Cardiac muscle cell (in vitro differentiated cells and primary cell): Measurements from ENCODE around the gene NATD1. TPM values are rescaled to one million over a fixed set of nuclear protein-coding genes. Genes with fewer than 3 reads are reported as not detected.
"Not testable (repeated sequence)": the region's sequence is repeated elsewhere in the genome, so short reads cannot be mapped to it uniquely, and the experiment has no call there.

Experiments used
- DNase-seq, 2 donors: peaks; one replicate each; pipeline versions ENCODE4 v3.0.0 to v3.0.0-alpha.2; 2010 to 2017; ENCODE audit warnings: low read depth in 1 of 2, low spot score in 1 of 2
- H3K27ac ChIP-seq: fragments of 200-600 bp; sonication (generic); 2 replicates; pipeline ENCODE4 v1.5.1; 2016
- H3K27me3 ChIP-seq: fragments of 200-600 bp; sonication (generic); 2 replicates; pipeline ENCODE4 v1.6.0; 2016; ENCODE audit warnings: control low read depth
- H3K36me3 ChIP-seq: fragments of 200-600 bp; sonication (generic); 2 replicates; pipeline ENCODE4 v1.5.1; 2016; ENCODE audit warnings: control low read depth
- H3K4me1 ChIP-seq: fragments of 200-600 bp; sonication (generic); 2 replicates; pipeline ENCODE4 v1.8.1; 2017; ENCODE audit warnings: low read depth, mild to moderate bottlenecking, mixed run types
- H3K4me3 ChIP-seq: fragments of 200-600 bp; sonication (generic); 2 replicates; pipeline ENCODE4 v1.5.1; 2016; ENCODE audit warnings: mild to moderate bottlenecking
- H3K9me3 ChIP-seq: fragments of 200-600 bp; sonication (generic); 2 replicates; pipeline ENCODE4 v1.5.1; 2017; ENCODE audit warnings: low read depth, mild to moderate bottlenecking, control low read depth
- CTCF ChIP-seq: IDR thresholded peaks from 2 replicates; pipeline ENCODE4 v1.5.1; 2012; ENCODE audit warnings: low read depth, mild to moderate bottlenecking, low read length
- polyA plus RNA-seq: library from polyadenylated mRNA; unstranded; fragments of >200 nt; fragmentation: Nextera tagmentation; extraction: Ambion mirVana; gene quantifications from 2 replicates; pipeline ENCODE4 v1.2.1, GENCODE V29; 2016
- total RNA-seq: library from RNA; depleted of rRNA; stranded (reverse); fragments of >200 nt; gene quantifications from 2 replicates; pipeline ENCODE4 v1.2.3, GENCODE V29; 2016

NATD1 gene
- total and polyA plus RNA-seq, 2 experiments from 2014 or later, result 12.7 to 28.4 TPM

GRCh38 chr17:21199311-21199710, 53.9 kb downstream of the NATD1 start:
- Histone ChIP-seq H3K4me3 (no peak overlapping the region), H3K9me3 (no peaks in the 10 kb centered on the region), H3K27me3 (no peaks in the 10 kb centered on the region), H3K36me3 (peaks cover 12% of the 10 kb centered on the region), H3K4me1 (peaks cover 7% of the 10 kb centered on the region), H3K27ac (peak overlapping the region; percentile 79)
- TF ChIP-seq CTCF, result no peak
- peak in 1 of 2 donors; percentile 89 for DNase-seq

DNA sequence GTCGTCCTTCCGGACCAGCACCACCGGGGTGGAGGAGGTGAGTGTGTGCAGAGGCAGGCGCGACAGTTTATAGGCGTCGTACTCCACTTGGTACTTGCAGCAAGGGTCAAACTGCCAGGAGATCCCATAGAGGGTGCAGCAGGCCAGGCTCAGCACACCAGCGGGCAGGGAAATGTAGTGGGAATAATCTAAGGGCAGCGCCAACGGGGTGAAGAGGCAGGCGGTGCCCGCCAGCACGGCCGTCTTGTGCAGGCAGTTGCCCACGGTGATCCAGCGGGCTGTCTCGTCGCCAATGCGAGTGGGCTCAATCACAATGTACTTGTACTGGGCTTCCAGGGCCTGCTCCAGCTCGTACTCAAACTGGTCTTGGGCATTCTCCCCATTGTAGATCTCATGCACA, 54.8 kb downstream of the NATD1 start:
- DNase-seq, result no peak
- H3K36me3 ChIP-seq, result peaks cover 12% of the 10 kb centered on the region
- H3K27ac ChIP-seq, result no peak overlapping the region
- no peaks in the 10 kb centered on the region for H3K9me3 ChIP-seq
- TF ChIP-seq CTCF, result no peak
- H3K4me3 ChIP-seq, result no peak overlapping the region
- peaks cover 7% of the 10 kb centered on the region for H3K4me1 ChIP-seq
- H3K27me3 ChIP-seq, result no peaks in the 10 kb centered on the region

DNA sequence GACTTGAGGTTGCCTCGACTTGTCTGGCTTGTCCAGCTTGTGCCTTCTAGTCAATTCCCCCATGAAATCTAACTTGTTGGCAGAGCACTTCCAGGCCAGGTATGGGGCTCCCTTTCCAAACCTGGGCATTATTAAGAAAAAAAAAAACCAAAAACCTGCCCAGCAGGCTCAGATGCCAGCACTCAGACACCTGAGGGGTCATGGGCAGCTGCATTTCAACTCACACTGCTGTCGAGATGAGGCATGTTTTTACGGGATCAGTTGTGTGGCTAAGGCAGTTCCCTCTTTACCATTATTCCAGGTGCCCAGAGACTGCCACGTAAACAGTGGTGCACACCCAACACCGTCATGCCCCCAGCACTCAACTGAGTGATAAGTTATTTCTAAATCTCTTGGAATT, 57.1 kb downstream of the NATD1 start:
- H3K27me3 ChIP-seq, result no peaks in the 10 kb centered on the region
- no peaks in the 10 kb centered on the region for H3K9me3 ChIP-seq
- H3K4me3 ChIP-seq, result no peak overlapping the region
- no peak overlapping the region for H3K27ac ChIP-seq
- H3K36me3 ChIP-seq, result peaks cover 12% of the 10 kb centered on the region
- no peak for TF ChIP-seq CTCF
- DNase-seq, result no peak
- H3K4me1 ChIP-seq, result peaks cover 7% of the 10 kb centered on the region

- Histone ChIP-seq H3K36me3 (peaks cover 12% of the 10 kb centered on the region), H3K27ac (no peak overlapping the region), H3K4me1 (no peaks in the 10 kb centered on the region)
Observed at GRCh38 chr17:21194703-21195102, 58.5 kb downstream of the NATD1 start.

GRCh38 chr17:21194226-21194625, 59.0 kb downstream of the NATD1 start:
- H3K27ac ChIP-seq, result peak overlapping the region; percentile 16
- H3K9me3 ChIP-seq, result no peaks in the 10 kb centered on the region
- no peak for TF ChIP-seq CTCF
- H3K27me3 ChIP-seq, result no peaks in the 10 kb centered on the region
- DNase-seq, result peak in 1 of 2 donors; percentile 17
- no peaks in the 10 kb centered on the region for H3K4me1 ChIP-seq
- H3K4me3 ChIP-seq, result no peak overlapping the region
- H3K36me3 ChIP-seq, result peaks cover 12% of the 10 kb centered on the region

More at GRCh38 chr17:21194703-21195102, 58.5 kb downstream of the NATD1 start:
- Histone ChIP-seq H3K4me3 (no peak overlapping the region), H3K27me3 (no peaks in the 10 kb centered on the region), H3K9me3 (no peaks in the 10 kb centered on the region)
- TF ChIP-seq CTCF, result no peak
- DNase-seq, result peak in 1 of 2 donors; percentile 57

DNA sequence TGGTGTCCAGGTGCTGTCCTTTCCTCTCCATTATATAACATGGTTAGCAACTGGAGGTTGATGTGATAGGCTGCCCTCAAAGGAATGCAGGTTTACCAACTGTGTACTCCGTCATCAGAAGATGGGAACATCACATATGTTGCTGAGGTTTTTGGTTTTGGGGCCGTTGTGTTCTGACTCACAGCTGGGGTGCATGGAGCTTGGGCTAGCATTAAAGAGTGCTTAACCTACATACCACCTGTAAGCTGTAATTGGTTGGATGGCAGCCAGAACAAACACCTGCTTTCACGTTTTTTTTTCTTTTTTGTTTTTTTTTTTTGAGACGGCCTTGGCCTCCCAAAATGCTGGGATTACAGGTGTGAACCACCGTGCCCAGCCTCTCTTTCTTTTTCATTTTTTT, 60.2 kb downstream of the NATD1 start:
- H3K4me1 ChIP-seq, result no peaks in the 10 kb centered on the region
- H3K27ac ChIP-seq, result no peak overlapping the region

DNA sequence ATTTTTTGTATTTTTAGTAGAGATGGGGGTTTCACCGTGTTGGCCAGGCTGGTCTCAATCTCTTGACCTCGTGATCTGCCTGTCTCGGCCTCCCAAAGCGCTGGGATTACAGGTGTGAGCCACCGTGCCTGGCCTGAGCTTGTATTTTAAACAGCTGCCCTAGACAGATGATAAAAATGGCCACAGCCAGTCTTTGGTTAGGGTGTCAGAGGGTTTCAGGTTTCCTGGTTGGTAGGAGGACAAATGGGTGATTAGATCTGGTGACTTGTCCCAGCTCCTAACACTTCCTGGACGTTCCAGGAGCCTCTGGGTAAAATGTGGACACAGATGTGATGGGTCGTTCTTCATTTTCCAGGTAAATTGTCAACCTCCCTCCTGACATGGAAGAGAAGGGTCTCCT, 60.8 kb downstream of the NATD1 start:
- H3K27me3 ChIP-seq, H3K4me1 ChIP-seq, H3K4me3 ChIP-seq, H3K36me3 ChIP-seq, H3K9me3 ChIP-seq, H3K27ac ChIP-seq, DNase-seq: not testable (repeated sequence)

More for the DNA sequence above, 60.2 kb downstream of the NATD1 start:
- H3K4me3 ChIP-seq, result no peak overlapping the region
- H3K9me3 ChIP-seq, result no peaks in the 10 kb centered on the region
- H3K27me3 ChIP-seq, result no peaks in the 10 kb centered on the region
- no peak for TF ChIP-seq CTCF
- DNase-seq, result no peak
- H3K36me3 ChIP-seq, result peaks cover 13% of the 10 kb centered on the region
